Measurements from ENCODE around the gene MAFG.

MAFG gene

GRCh38 chr17:81939218-81939617 lies 11.7 kb upstream of the MAFG start:
- ChIA-PET CTCF (interaction anchor here (1.0 to 1.1 kb wide), 2 partner anchors 11 to 20 kb away, joined by 3 to 4 read pairs; no protein-coding TSS in a partner anchor), POLR2A (no interaction called here)
- TF ChIP-seq PATZ1 (tag by site-specific recombination; IDR thresholded peaks at IDR 0.05) (no peak), ZNF221 (tag by site-specific recombination; IDR thresholded peaks at IDR 0.05; ENCODE audit: borderline replicate concordance) (no peak), ZSCAN23 (tag by site-specific recombination; IDR thresholded peaks at IDR 0.05) (no peak), ZBTB44 (tag by site-specific recombination; IDR thresholded peaks at IDR 0.05) (no peak), ZNF202 (tag by site-specific recombination; IDR thresholded peaks at IDR 0.05; ENCODE audit: borderline replicate concordance) (no peak), ZNF777 (tag by site-specific recombination; IDR thresholded peaks at IDR 0.05; ENCODE audit: borderline replicate concordance) (no peak), ZNF514 (tag by site-specific recombination; IDR thresholded peaks at IDR 0.05) (no peak), ZNF292 (tag by site-specific recombination; IDR thresholded peaks at IDR 0.05; ENCODE audit: borderline replicate concordance, low read depth) (no peak), ZNF184 (tag by site-specific recombination; IDR thresholded peaks at IDR 0.05) (no peak), ZNF335 (tag by site-specific recombination; conservative IDR thresholded peaks at IDR 0.05) (no peak), ZNF610 (tag by site-specific recombination; IDR thresholded peaks at IDR 0.05; ENCODE audit: borderline replicate concordance) (no peak), ZFHX2 (tag by site-specific recombination; conservative IDR thresholded peaks at IDR 0.05) (no peak), ZBTB20 (tag by site-specific recombination; IDR thresholded peaks at IDR 0.05) (no peak), ZFP41 (tag by site-specific recombination; IDR thresholded peaks at IDR 0.05; ENCODE audit: borderline replicate concordance) (no peak)
- Histone ChIP-seq H3K27ac (ENCODE audit: extremely low read depth, low read depth, low read length) (no peak overlapping the region), H3K9me3 (ENCODE audit: control insufficient read depth, insufficient read depth, low read depth, low read length) (no peaks in the 10 kb centered on the region), H3K4me1 (ENCODE audit: control insufficient read depth, insufficient read depth, low read length) (peaks cover 2% of the 10 kb centered on the region; the same call in 1 of the 2 replicates), H3K36me3 (ENCODE audit: control insufficient read depth in 2 of 2, insufficient read depth in 1 of 2, low read length in 2 of 2) (peaks cover 0 to 10% of the 10 kb centered on the region in 2 experiments; a peak in 1 of 3 replicates), H3K4me3 (ENCODE audit: low read depth, low read length) (no peak overlapping the region)

- H3K4me3 ChIP-seq (ENCODE audit: low read depth, low read length): no peak overlapping the region
- no peak overlapping the region for H3K27ac ChIP-seq (ENCODE audit: extremely low read depth, low read depth, low read length)
- H3K4me1 ChIP-seq (ENCODE audit: control insufficient read depth, insufficient read depth, low read length): no peaks in the 10 kb centered on the region; the same call in 1 of the 2 replicates
- POLR2A ChIA-PET: interaction anchor here (0.6 to 1.0 kb wide), 2 partner anchors 8 to 116 kb away, joined by 3 to 5 read pairs; partner anchors contain the start of gene MAFG
- H3K9me3 ChIP-seq (ENCODE audit: control insufficient read depth, insufficient read depth, low read depth, low read length): no peaks in the 10 kb centered on the region
- H3K36me3 ChIP-seq (ENCODE audit: control insufficient read depth in 2 of 2, insufficient read depth in 1 of 2, low read length in 2 of 2): peaks cover 0 to 13% of the 10 kb centered on the region in 2 experiments; a peak in 1 of 3 replicates
- CTCF ChIA-PET: interaction anchor here (0.7 to 1.4 kb wide), 3 partner anchors 8 to 24 kb away, joined by 3 read pairs; partner anchors contain the start of gene MAFG
- TF ChIP-seq ZSCAN23 (tag by site-specific recombination; IDR thresholded peaks at IDR 0.05): no peak
- no peak for TF ChIP-seq ZNF843 (tag by site-specific recombination; IDR thresholded peaks at IDR 0.05)
- no peak for TF ChIP-seq ZNF518A (tag by site-specific recombination; conservative IDR thresholded peaks at IDR 0.05; ENCODE audit: low read depth)
- no peak for TF ChIP-seq ZNF521 (tag by site-specific recombination; IDR thresholded peaks at IDR 0.05)
- TF ChIP-seq SCRT2 (tag by site-specific recombination; IDR thresholded peaks at IDR 0.05): 0 out of 2 replicates have a peak, but pooled peaks have one; percentile 5
- TF ChIP-seq ZNF600 (tag by site-specific recombination; IDR thresholded peaks at IDR 0.05): peak; percentile 18; the same call in 1 of the 2 replicates
- no peak for TF ChIP-seq ZNF776 (tag by site-specific recombination; IDR thresholded peaks at IDR 0.05; ENCODE audit: borderline replicate concordance)
- peak; percentile 17; the same call in 1 of the 2 replicates for TF ChIP-seq ZFHX2 (tag by site-specific recombination; conservative IDR thresholded peaks at IDR 0.05)
- 0 out of 2 replicates have a peak, but pooled peaks have one; percentile 18 for TF ChIP-seq EGR2 (tag by site-specific recombination; IDR thresholded peaks at IDR 0.05; ENCODE audit: low read depth)
- no peak for TF ChIP-seq ZNF423 (tag by site-specific recombination; IDR thresholded peaks at IDR 0.05)
These were observed 8.2 kb upstream of the MAFG start for GRCh38 chr17:81935709-81936084.
